ENCODE data around the gene BMAL1. TPM values are rescaled to one million over a fixed set of nuclear protein-coding genes. Genes with fewer than 3 reads are reported as not detected.

The BMAL1 gene
- total RNA-seq, 2 donors from 2014 or later: 3.7 to 7.2 TPM

GRCh38 chr11:13286279-13286821 is 8.8 kb downstream of the BMAL1 start:
- Mint-ChIP-seq H3K36me3 (ENCODE audit: low read depth) (no peaks in the 10 kb centered on the region), H3K4me3 (no peak overlapping the region), H3K27me3 (ENCODE audit: insufficient read depth) (peaks cover 17% of the 10 kb centered on the region), H3K4me1 (peaks cover 5% of the 10 kb centered on the region), H3K9me3 (no peaks in the 10 kb centered on the region), H3K27ac (no peak overlapping the region)
- TF ChIP-seq, protein P1, sequence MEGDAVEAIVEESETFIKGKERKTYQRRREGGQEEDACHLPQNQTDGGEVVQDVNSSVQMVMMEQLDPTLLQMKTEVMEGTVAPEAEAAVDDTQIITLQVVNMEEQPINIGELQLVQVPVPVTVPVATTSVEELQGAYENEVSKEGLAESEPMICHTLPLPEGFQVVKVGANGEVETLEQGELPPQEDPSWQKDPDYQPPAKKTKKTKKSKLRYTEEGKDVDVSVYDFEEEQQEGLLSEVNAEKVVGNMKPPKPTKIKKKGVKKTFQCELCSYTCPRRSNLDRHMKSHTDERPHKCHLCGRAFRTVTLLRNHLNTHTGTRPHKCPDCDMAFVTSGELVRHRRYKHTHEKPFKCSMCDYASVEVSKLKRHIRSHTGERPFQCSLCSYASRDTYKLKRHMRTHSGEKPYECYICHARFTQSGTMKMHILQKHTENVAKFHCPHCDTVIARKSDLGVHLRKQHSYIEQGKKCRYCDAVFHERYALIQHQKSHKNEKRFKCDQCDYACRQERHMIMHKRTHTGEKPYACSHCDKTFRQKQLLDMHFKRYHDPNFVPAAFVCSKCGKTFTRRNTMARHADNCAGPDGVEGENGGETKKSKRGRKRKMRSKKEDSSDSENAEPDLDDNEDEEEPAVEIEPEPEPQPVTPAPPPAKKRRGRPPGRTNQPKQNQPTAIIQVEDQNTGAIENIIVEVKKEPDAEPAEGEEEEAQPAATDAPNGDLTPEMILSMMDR (conservative IDR thresholded peaks at IDR 0.05): no peak
- Histone ChIP-seq H3K36me3 (ENCODE audit: control insufficient read depth, insufficient read depth, low read length) (no peaks in the 10 kb centered on the region), H3K9me3 (ENCODE audit: control insufficient read depth, low read length) (no peaks in the 10 kb centered on the region), H3K9ac (ENCODE audit: extremely low read depth, low read length, poor library complexity, severe bottlenecking) (no peak overlapping the region), H3K4me1 (ENCODE audit: control insufficient read depth, insufficient read depth, low read length) (no peaks in the 10 kb centered on the region), H3K4me3 (ENCODE audit: low read length) (no peak overlapping the region), H3K27ac (ENCODE audit: low read depth, low read length) (no peak overlapping the region), H3K27me3 (ENCODE audit: control insufficient read depth, insufficient read depth, low read length, poor library complexity, severe bottlenecking) (peaks cover 11% of the 10 kb centered on the region)
- no peak for DNase-seq
- WGBS, 2 experiments (ENCODE audit: insufficient coverage in 1 of 2, insufficient read length in 1 of 2): 45% methylated on average over 2 of the region's 2 CpGs

DNA sequence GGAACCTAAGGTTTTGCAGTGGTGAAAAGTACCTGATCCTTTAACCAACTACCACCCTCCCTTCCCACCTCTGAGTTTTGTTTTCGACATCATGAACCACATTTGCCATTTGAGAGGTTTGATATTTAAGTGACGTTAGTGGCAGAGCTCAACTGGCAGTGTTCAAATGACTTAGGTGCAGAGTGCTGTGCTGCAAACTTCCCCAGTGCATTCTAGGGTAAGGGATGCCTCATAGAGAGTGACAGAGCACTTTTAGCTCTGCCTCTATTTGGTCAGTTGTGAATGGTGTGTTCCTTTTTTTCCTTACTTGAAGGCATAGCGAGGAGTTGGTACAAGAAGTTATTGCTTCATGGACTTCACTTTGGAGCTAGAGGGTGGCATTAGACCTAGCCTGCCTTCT is 9.4 kb downstream of the BMAL1 start:
- no peak overlapping the region for H3K9ac ChIP-seq (ENCODE audit: extremely low read depth, low read length, poor library complexity, severe bottlenecking)
- WGBS, 2 experiments (ENCODE audit: insufficient coverage in 1 of 2, insufficient read length in 1 of 2): 89 to 90% methylated on average over 2 to 3 of the region's 3 CpGs
- no peaks in the 10 kb centered on the region for H3K36me3 ChIP-seq (ENCODE audit: control insufficient read depth, insufficient read depth, low read length)
- Mint-ChIP-seq H3K27ac (no peak overlapping the region), H3K4me3 (no peak overlapping the region), H3K27me3 (ENCODE audit: insufficient read depth) (peaks cover 11% of the 10 kb centered on the region), H3K36me3 (ENCODE audit: low read depth) (no peaks in the 10 kb centered on the region), H3K4me1 (peaks cover 5% of the 10 kb centered on the region), H3K9me3 (no peaks in the 10 kb centered on the region)
- no peak for DNase-seq
- H3K4me3 ChIP-seq (ENCODE audit: low read length): no peak overlapping the region
- H3K27me3 ChIP-seq (ENCODE audit: control insufficient read depth, insufficient read depth, low read length, poor library complexity, severe bottlenecking): peaks cover 6% of the 10 kb centered on the region
- TF ChIP-seq, protein P1 (conservative IDR thresholded peaks at IDR 0.05): no peak
- H3K4me1 ChIP-seq (ENCODE audit: control insufficient read depth, insufficient read depth, low read length): no peaks in the 10 kb centered on the region
- H3K27ac ChIP-seq (ENCODE audit: low read depth, low read length): no peak overlapping the region
- no peaks in the 10 kb centered on the region for H3K9me3 ChIP-seq (ENCODE audit: control insufficient read depth, low read length)

DNA sequence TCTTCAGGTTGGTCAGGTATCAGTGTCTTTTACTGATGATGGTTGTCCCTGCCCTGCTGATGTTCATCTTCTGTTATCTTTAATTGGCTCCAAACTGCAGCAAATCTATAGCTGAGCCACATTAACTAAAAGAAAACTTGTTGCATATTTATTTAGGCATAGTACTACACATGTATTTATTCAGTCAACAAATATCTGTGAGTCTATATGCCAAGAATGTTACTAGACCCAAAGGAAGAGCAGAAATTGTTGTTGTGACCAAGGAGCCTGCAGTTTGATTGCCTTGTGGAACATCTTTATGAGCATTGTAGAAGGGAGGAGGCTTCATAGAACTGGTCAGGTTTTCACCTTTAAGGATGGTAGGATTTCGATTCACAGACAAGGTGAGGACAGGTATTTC is 10.1 kb downstream of the BMAL1 start:
- Histone ChIP-seq H3K27ac (ENCODE audit: low read depth, low read length) (no peak overlapping the region), H3K9ac (ENCODE audit: extremely low read depth, low read length, poor library complexity, severe bottlenecking) (no peak overlapping the region), H3K36me3 (ENCODE audit: control insufficient read depth, insufficient read depth, low read length) (no peaks in the 10 kb centered on the region), H3K4me3 (ENCODE audit: low read length) (no peak overlapping the region), H3K9me3 (ENCODE audit: control insufficient read depth, low read length) (no peaks in the 10 kb centered on the region), H3K4me1 (ENCODE audit: control insufficient read depth, insufficient read depth, low read length) (no peaks in the 10 kb centered on the region), H3K27me3 (ENCODE audit: control insufficient read depth, insufficient read depth, low read length, poor library complexity, severe bottlenecking) (no peaks in the 10 kb centered on the region)
- H3K27ac Mint-ChIP-seq: no peak overlapping the region
- TF ChIP-seq, protein P1 (conservative IDR thresholded peaks at IDR 0.05): no peak
- no peak overlapping the region for H3K4me3 Mint-ChIP-seq
- H3K9me3 Mint-ChIP-seq: no peaks in the 10 kb centered on the region
- whole genome bisulfite sequencing, 2 experiments (ENCODE audit: insufficient coverage in 1 of 2, insufficient read length in 1 of 2): 81 to 88% methylated on average over 1 of the region's 1 CpG
- H3K4me1 Mint-ChIP-seq: peaks cover 5% of the 10 kb centered on the region
- H3K36me3 Mint-ChIP-seq (ENCODE audit: low read depth): no peaks in the 10 kb centered on the region
- H3K27me3 Mint-ChIP-seq (ENCODE audit: insufficient read depth): peaks cover 7% of the 10 kb centered on the region
- DNase-seq: no peak

Data from endodermal cell (in vitro differentiated cells).